ENCODE results near the gene COASY.
A peak's percentile ranks its signal among the peaks of the same experiment; 100 is the strongest.
"Not testable (repeated sequence)": the region's sequence is repeated elsewhere in the genome, so short reads cannot be mapped to it uniquely, and the experiment has no call there.

COASY gene

GRCh38 chr17:42535155-42536047 is 26.5 kb upstream of the COASY start:
- peak; percentile 79 for DNase-seq

GRCh38 chr17:42536048-42536371 is 25.9 kb upstream of the COASY start, which contains the start of gene NAGLU:
Gene NAGLU (plus strand): TSS chr17:42536241. CDS start chr17:42536273, 32 bp downstream.
- DNase-seq, result peak; percentile 79

GRCh38 chr17:42536372-42537155 is 25.4 kb upstream of the COASY start:
- peak; percentile 66 for DNase-seq

GRCh38 chr17:42537156-42537805 is 24.7 kb upstream of the COASY start:
- no peak for DNase-seq

- DNase-seq, result no peak
Observed at GRCh38 chr17:42537826-42538451, 24.0 kb upstream of the COASY start.

- DNase-seq, result no peak
Observed at GRCh38 chr17:42538482-42538881, 23.5 kb upstream of the COASY start.

GRCh38 chr17:42540558-42540957 is 21.4 kb upstream of the COASY start:
- DNase-seq, result not testable (repeated sequence)

- no peak for DNase-seq
Observed at GRCh38 chr17:42541041-42541833, 20.7 kb upstream of the COASY start.

GRCh38 chr17:42543190-42544079 is 18.5 kb upstream of the COASY start:
- no peak for DNase-seq

- no peak for DNase-seq
Observed at GRCh38 chr17:42544874-42545283, 17.1 kb upstream of the COASY start.

GRCh38 chr17:42545755-42546505 is 16.0 kb upstream of the COASY start:
- not testable (repeated sequence) for DNase-seq

GRCh38 chr17:42547001-42547461 is 14.9 kb upstream of the COASY start:
- no peak for DNase-seq

GRCh38 chr17:42547698-42548069 is 14.3 kb upstream of the COASY start:
- DNase-seq, result no peak

GRCh38 chr17:42548070-42548837 is 13.7 kb upstream of the COASY start:
- no peak for DNase-seq

GRCh38 chr17:42548993-42549755 is 12.8 kb upstream of the COASY start:
- DNase-seq, result no peak

GRCh38 chr17:42552736-42553135 is 9.2 kb upstream of the COASY start, which contains the start of gene HSD17B1:
Gene HSD17B1 (plus strand): TSS chr17:42552923. CDS start chr17:42552934, 11 bp downstream.
- not testable (repeated sequence) for DNase-seq

GRCh38 chr17:42553161-42553818 is 8.7 kb upstream of the COASY start:
- DNase-seq, result no peak

GRCh38 chr17:42553866-42554249 is 8.1 kb upstream of the COASY start:
- DNase-seq, result no peak
